ENCODE data around the gene URI1. TPM values are rescaled to one million over a fixed set of nuclear protein-coding genes. Genes with fewer than 3 reads are reported as not detected.

URI1 gene
- total RNA-seq, 2 donors from 2014 or later = 49.6 to 59.7 TPM

- no peaks in the 10 kb centered on the region for H3K4me1 Mint-ChIP-seq
- no peaks in the 10 kb centered on the region for H3K36me3 Mint-ChIP-seq (ENCODE audit: low read depth)
- no peaks in the 10 kb centered on the region for H3K4me1 ChIP-seq (ENCODE audit: control insufficient read depth, insufficient read depth, low read length)
- H3K36me3 ChIP-seq (ENCODE audit: control insufficient read depth, insufficient read depth, low read length) = no peaks in the 10 kb centered on the region
- H3K27me3 Mint-ChIP-seq (ENCODE audit: insufficient read depth) = no peaks in the 10 kb centered on the region
- no peak overlapping the region for H3K9ac ChIP-seq (ENCODE audit: extremely low read depth, low read length, poor library complexity, severe bottlenecking)
- no peak overlapping the region for H3K4me3 ChIP-seq (ENCODE audit: low read length)
- no peak overlapping the region for H3K4me3 Mint-ChIP-seq
- DNase-seq = peak; percentile 32
- 87 to 96% methylated on average over 6 to 16 of the region's 16 CpGs for WGBS, 2 experiments (ENCODE audit: insufficient coverage in 1 of 2, insufficient read length in 1 of 2)
- H3K27ac ChIP-seq (ENCODE audit: low read depth, low read length) = no peak overlapping the region
- H3K27me3 ChIP-seq (ENCODE audit: control insufficient read depth, insufficient read depth, low read length, poor library complexity, severe bottlenecking) = no peaks in the 10 kb centered on the region
- no peaks in the 10 kb centered on the region for H3K9me3 ChIP-seq (ENCODE audit: control insufficient read depth, low read length)
- no peaks in the 10 kb centered on the region for H3K9me3 Mint-ChIP-seq
- no peak overlapping the region for H3K27ac Mint-ChIP-seq
- TF ChIP-seq CTCF (conservative IDR thresholded peaks at IDR 0.05) = no peak
These were observed 120.2 kb downstream of the URI1 start for GRCh38 chr19:30062065-30062906.

GRCh38 chr19:30062907-30063649 is 121.0 kb downstream of the URI1 start:
- Mint-ChIP-seq H3K4me3 (no peak overlapping the region), H3K27ac (no peak overlapping the region), H3K27me3 (ENCODE audit: insufficient read depth) (no peaks in the 10 kb centered on the region), H3K4me1 (no peaks in the 10 kb centered on the region), H3K9me3 (no peaks in the 10 kb centered on the region), H3K36me3 (ENCODE audit: low read depth) (no peaks in the 10 kb centered on the region)
- TF ChIP-seq CTCF (conservative IDR thresholded peaks at IDR 0.05) = no peak
- no peaks in the 10 kb centered on the region for H3K4me1 ChIP-seq (ENCODE audit: control insufficient read depth, insufficient read depth, low read length)
- H3K36me3 ChIP-seq (ENCODE audit: control insufficient read depth, insufficient read depth, low read length) = no peaks in the 10 kb centered on the region
- no peak overlapping the region for H3K27ac ChIP-seq (ENCODE audit: low read depth, low read length)
- H3K4me3 ChIP-seq (ENCODE audit: low read length) = no peak overlapping the region
- no peaks in the 10 kb centered on the region for H3K9me3 ChIP-seq (ENCODE audit: control insufficient read depth, low read length)
- 91 to 94% methylated on average over 3 to 10 of the region's 11 CpGs for WGBS, 2 experiments (ENCODE audit: insufficient coverage in 1 of 2, insufficient read length in 1 of 2)
- peak; percentile 26 for DNase-seq
- no peaks in the 10 kb centered on the region for H3K27me3 ChIP-seq (ENCODE audit: control insufficient read depth, insufficient read depth, low read length, poor library complexity, severe bottlenecking)
- H3K9ac ChIP-seq (ENCODE audit: extremely low read depth, low read length, poor library complexity, severe bottlenecking) = no peak overlapping the region

- Histone ChIP-seq H3K27ac (ENCODE audit: low read depth, low read length) (no peak overlapping the region), H3K9ac (ENCODE audit: extremely low read depth, low read length, poor library complexity, severe bottlenecking) (no peak overlapping the region), H3K4me1 (ENCODE audit: control insufficient read depth, insufficient read depth, low read length) (no peaks in the 10 kb centered on the region), H3K4me3 (ENCODE audit: low read length) (no peak overlapping the region), H3K36me3 (ENCODE audit: control insufficient read depth, insufficient read depth, low read length) (no peaks in the 10 kb centered on the region), H3K9me3 (ENCODE audit: control insufficient read depth, low read length) (no peaks in the 10 kb centered on the region), H3K27me3 (ENCODE audit: control insufficient read depth, insufficient read depth, low read length, poor library complexity, severe bottlenecking) (no peaks in the 10 kb centered on the region)
- DNase-seq = peak; percentile 29
- H3K9me3 Mint-ChIP-seq = no peaks in the 10 kb centered on the region
- H3K4me1 Mint-ChIP-seq = no peaks in the 10 kb centered on the region
- H3K27ac Mint-ChIP-seq = no peak overlapping the region
- no peak overlapping the region for H3K4me3 Mint-ChIP-seq
- TF ChIP-seq CTCF (conservative IDR thresholded peaks at IDR 0.05) = no peak
- 93% methylated on average over 10 to 13 of the region's 13 CpGs for WGBS, 2 experiments (ENCODE audit: insufficient coverage in 1 of 2, insufficient read length in 1 of 2)
- peaks cover 2% of the 10 kb centered on the region for H3K27me3 Mint-ChIP-seq (ENCODE audit: insufficient read depth)
- H3K36me3 Mint-ChIP-seq (ENCODE audit: low read depth) = no peaks in the 10 kb centered on the region
These were observed 121.8 kb downstream of the URI1 start for GRCh38 chr19:30063650-30064347.

All from endodermal cell (in vitro differentiated cells).